ENCODE results near the gene B4GALT6. TPM values are rescaled to one million over a fixed set of nuclear protein-coding genes. Genes with fewer than 3 reads are reported as not detected.
A peak's percentile ranks its signal among the peaks of the same experiment; 100 is the strongest.

B4GALT6 gene
- total RNA-seq, 3 donors from 2014 or later (not counting 1 experiment from before 2014, with no cell fraction given): 18.6 to 33.0 (median 20.6) TPM

GRCh38 chr18:31659576-31660177 is 24.7 kb downstream of the B4GALT6 start:
- TF ChIP-seq CTCF (IDR thresholded peaks at IDR 0.05): no peak
- no peak overlapping the region for H3K4me3 Mint-ChIP-seq
- DNase-seq (no peak), ATAC-seq (peak in 1 of 3 donors; percentile 25)
- intact Hi-C loops (cut with micrococcal nuclease): no loop called here
- WGBS (ENCODE audit: insufficient coverage): no CpG with 5 or more reads among the region's 1 CpG
- H3K36me3 ChIP-seq (ENCODE audit: control insufficient read depth, insufficient read depth, low read length): no peaks in the 10 kb centered on the region
- H3K27me3 Mint-ChIP-seq (ENCODE audit: low read depth in 2 of 2): no peaks in the 10 kb centered on the region
- no peaks in the 10 kb centered on the region for H3K36me3 Mint-ChIP-seq
- no peaks in the 10 kb centered on the region for H3K9me3 ChIP-seq (ENCODE audit: control insufficient read depth, insufficient read depth, low read length)
- no peaks in the 10 kb centered on the region for H3K27me3 ChIP-seq (ENCODE audit: control insufficient read depth, insufficient read depth, low read length)
- H3K4me1 ChIP-seq (ENCODE audit: control insufficient read depth, insufficient read depth, low read length): peaks cover 14% of the 10 kb centered on the region
- H3K4me1 Mint-ChIP-seq: peaks cover 10 to 13% of the 10 kb centered on the region in 2 donors
- no peaks in the 10 kb centered on the region for H3K9me3 Mint-ChIP-seq
- peak overlapping the region; percentile 53 for H3K27ac ChIP-seq (ENCODE audit: low read length)
- H3K27ac Mint-ChIP-seq: peak overlapping the region; percentile 80 to 89
- no peak overlapping the region for H3K4me3 ChIP-seq (ENCODE audit: low read length)

- TF ChIP-seq CTCF (IDR thresholded peaks at IDR 0.05): no peak
- Mint-ChIP-seq H3K4me3 (peak overlapping the region; percentile 49), H3K27ac (peak overlapping the region; percentile 80 to 89), H3K4me1 (peaks cover 10 to 13% of the 10 kb centered on the region in 2 donors), H3K27me3 (ENCODE audit: low read depth in 2 of 2) (no peaks in the 10 kb centered on the region), H3K9me3 (no peaks in the 10 kb centered on the region), H3K36me3 (no peaks in the 10 kb centered on the region)
- Histone ChIP-seq H3K27me3 (ENCODE audit: control insufficient read depth, insufficient read depth, low read length) (no peaks in the 10 kb centered on the region), H3K4me3 (ENCODE audit: low read length) (no peak overlapping the region), H3K4me1 (ENCODE audit: control insufficient read depth, insufficient read depth, low read length) (peaks cover 14% of the 10 kb centered on the region), H3K9me3 (ENCODE audit: control insufficient read depth, insufficient read depth, low read length) (no peaks in the 10 kb centered on the region), H3K27ac (ENCODE audit: low read length) (peak overlapping the region; percentile 53), H3K36me3 (ENCODE audit: control insufficient read depth, insufficient read depth, low read length) (no peaks in the 10 kb centered on the region)
- 46% methylated on average over 9 of the region's 10 CpGs for WGBS (ENCODE audit: insufficient coverage)
- peak; percentile 69 to 83 (median 82) for ATAC-seq
- intact Hi-C loops (cut with micrococcal nuclease): no loop called here
- DNase-seq: peak in 1 of 2 donors; percentile 51
These were observed 25.5 kb downstream of the B4GALT6 start for GRCh38 chr18:31658670-31659575.

- peak in 1 of 3 donors; percentile 41 for ATAC-seq
- H3K4me1 ChIP-seq (ENCODE audit: control insufficient read depth, insufficient read depth, low read length): peaks cover 14% of the 10 kb centered on the region
- peak in 1 of 2 donors; percentile 30 for DNase-seq
- Mint-ChIP-seq H3K27me3 (ENCODE audit: low read depth in 2 of 2) (no peaks in the 10 kb centered on the region), H3K36me3 (no peaks in the 10 kb centered on the region), H3K4me1 (peaks cover 13 to 16% of the 10 kb centered on the region in 2 donors), H3K4me3 (no peak overlapping the region), H3K9me3 (no peaks in the 10 kb centered on the region), H3K27ac (peak overlapping the region; percentile 80 to 89)
- no peak for TF ChIP-seq CTCF (IDR thresholded peaks at IDR 0.05)
- no peaks in the 10 kb centered on the region for H3K9me3 ChIP-seq (ENCODE audit: control insufficient read depth, insufficient read depth, low read length)
- no peak overlapping the region for H3K4me3 ChIP-seq (ENCODE audit: low read length)
- no peaks in the 10 kb centered on the region for H3K36me3 ChIP-seq (ENCODE audit: control insufficient read depth, insufficient read depth, low read length)
- H3K27me3 ChIP-seq (ENCODE audit: control insufficient read depth, insufficient read depth, low read length): no peaks in the 10 kb centered on the region
- WGBS (ENCODE audit: insufficient coverage): 79% methylated on average over 10 of the region's 12 CpGs
- H3K27ac ChIP-seq (ENCODE audit: low read length): peak overlapping the region; percentile 53
- intact Hi-C loops (cut with micrococcal nuclease): no loop called here
These were observed 26.3 kb downstream of the B4GALT6 start for GRCh38 chr18:31657823-31658669.
